Loucy (cell line): ENCODE measurements around the gene PFDN5.

Experiments
- EZH2phosphoT487 ChIP-seq: fragments of 200-600 bp; IDR thresholded peaks from 2 replicates; pipeline ENCODE4 v1.6.1; 2018; ENCODE audit warnings: antibody characterized with exemption, mild to moderate bottlenecking, moderate library complexity, borderline replicate concordance
- TF ChIP-seq, protein P1 (sequence below): fragments of 200-600 bp; sonication (generic); conservative IDR thresholded peaks from 2 replicates; pipeline ENCODE4 v1.5.1; 2014; ENCODE audit warnings: mild to moderate bottlenecking, antibody characterized with exemption, low read length

DNA sequence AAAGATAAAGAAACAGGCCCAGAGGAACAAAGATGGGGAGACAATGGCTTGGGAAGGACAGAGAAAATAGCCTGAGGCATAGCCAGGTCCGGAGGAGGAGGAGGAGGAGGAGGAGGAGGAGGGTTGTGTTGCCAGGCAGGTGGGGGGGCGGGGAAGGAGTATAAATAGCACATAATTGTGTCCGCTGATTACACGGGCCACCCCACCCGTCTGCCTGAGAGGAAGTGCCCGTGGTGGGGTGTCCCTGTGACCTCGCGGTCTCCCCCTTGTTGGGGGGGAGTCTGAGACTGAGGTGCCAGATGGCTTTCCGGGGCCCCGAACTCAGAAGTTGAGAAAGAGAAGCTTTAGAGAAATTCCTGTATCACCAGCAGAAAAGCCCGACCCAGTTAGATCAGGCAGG, 42.7 kb downstream of the PFDN5 start:
- TF ChIP-seq, protein P1, sequence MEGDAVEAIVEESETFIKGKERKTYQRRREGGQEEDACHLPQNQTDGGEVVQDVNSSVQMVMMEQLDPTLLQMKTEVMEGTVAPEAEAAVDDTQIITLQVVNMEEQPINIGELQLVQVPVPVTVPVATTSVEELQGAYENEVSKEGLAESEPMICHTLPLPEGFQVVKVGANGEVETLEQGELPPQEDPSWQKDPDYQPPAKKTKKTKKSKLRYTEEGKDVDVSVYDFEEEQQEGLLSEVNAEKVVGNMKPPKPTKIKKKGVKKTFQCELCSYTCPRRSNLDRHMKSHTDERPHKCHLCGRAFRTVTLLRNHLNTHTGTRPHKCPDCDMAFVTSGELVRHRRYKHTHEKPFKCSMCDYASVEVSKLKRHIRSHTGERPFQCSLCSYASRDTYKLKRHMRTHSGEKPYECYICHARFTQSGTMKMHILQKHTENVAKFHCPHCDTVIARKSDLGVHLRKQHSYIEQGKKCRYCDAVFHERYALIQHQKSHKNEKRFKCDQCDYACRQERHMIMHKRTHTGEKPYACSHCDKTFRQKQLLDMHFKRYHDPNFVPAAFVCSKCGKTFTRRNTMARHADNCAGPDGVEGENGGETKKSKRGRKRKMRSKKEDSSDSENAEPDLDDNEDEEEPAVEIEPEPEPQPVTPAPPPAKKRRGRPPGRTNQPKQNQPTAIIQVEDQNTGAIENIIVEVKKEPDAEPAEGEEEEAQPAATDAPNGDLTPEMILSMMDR, result no peak
- TF ChIP-seq EZH2phosphoT487, result no peak
